GM04504 (cell line): ENCODE results near the gene IFNB1.
A peak's percentile ranks its signal among the peaks of the same experiment; 100 is the strongest.

ENCODE experiments used
- DNase-seq: peaks from one replicate; pipeline ENCODE4 v3.0.0-alpha.2; 2012; ENCODE audit warnings: low read depth

IFNB1 gene

GRCh38 chr9:21070171-21070571 lies 7.6 kb downstream of the IFNB1 start:
- peak; percentile 81 for DNase-seq

DNA sequence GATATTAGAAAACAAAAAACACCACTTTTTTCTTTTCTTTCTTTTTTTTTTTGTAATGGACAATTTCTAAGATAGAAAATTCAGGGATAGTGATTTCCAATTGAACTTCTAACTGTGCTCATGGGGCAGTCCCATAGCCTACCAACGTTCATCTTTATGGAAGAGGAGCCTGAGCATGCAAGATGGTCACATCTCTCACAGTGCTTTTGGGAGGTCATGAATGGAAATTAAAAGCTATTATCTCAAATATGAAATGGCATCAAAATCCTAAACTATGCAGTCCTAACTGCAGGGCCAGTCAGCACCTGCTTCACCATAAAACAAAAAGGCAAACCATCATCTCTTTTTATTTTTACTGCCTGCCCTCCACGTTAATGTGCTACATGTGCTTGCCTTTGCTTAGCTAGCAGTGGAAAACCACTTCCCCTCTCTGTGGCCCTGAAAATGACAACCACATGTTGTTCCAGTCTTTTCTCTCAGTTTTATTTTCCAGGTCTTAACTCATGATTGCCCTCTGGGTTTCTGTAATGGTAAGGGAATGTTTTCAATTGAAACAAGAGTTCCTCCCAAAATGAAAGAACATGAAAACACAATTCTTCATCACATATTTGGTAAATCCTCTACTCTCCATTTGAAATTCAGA lies 16.7 kb downstream of the IFNB1 start:
- DNase-seq = peak; percentile 72

DNA sequence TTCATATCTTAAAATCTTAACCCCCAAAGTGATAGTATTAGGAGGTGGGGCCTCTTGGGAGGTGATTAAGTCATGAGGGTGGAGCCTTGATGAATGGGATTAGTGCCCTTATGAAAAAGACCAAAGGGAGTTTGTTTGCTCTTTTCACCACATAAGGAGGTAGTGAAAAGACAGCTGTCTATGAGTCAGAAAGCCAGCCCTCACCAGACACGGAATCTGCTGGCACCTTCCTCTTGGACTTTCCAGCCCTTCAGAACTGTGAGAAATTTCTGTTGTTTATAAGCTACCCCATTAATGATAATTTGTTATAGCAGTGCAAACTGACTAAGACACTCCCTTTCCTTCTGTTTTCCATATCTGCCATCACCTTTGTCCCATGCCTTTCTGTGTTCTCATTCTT lies 20.8 kb downstream of the IFNB1 start:
- no peak for DNase-seq

DNA sequence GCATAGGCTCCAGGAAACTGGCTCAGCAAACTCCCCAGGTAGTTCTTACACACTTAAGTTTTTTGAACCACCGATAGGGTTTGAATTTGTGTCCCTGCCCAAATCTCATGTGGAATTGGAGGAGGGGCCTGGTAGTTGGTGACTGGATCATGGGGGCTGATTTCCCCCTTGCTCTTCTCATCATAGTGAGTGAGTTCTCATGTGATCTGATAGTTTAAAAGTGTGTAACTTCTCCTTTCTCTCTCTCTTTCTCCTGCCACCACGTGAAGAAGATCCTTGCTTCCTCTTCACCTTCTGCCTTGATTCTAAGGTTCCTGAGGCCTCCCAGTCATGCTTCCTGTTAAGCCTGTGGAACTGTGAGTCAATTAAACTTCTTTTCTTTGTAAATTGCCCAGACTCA lies 23.9 kb downstream of the IFNB1 start:
- DNase-seq = no peak

GRCh38 chr9:21047281-21047691 lies 30.5 kb downstream of the IFNB1 start:
- no peak for DNase-seq

GRCh38 chr9:21043841-21044240 lies 33.9 kb downstream of the IFNB1 start:
- DNase-seq = no peak

GRCh38 chr9:21042466-21042865 lies 35.3 kb downstream of the IFNB1 start:
- DNase-seq = no peak

DNA sequence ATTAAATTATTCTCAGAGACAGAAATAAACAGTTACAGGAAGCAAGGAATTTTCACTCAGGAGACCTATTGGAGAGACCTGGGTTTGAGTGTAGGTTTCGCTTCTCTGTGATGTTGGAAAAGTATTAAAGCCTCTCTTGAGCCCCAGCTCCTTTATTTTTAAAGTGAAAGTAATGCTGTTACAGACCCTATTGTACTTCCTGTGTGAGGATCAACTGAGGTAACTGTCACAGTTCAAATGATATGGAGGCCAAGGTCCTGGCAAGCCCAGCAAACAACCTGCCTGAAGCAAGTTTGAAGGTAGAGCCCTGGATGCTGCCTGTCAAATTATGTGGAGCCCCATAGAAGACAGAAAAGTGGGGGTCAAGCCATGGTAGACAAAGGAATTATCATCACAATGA lies 38.4 kb downstream of the IFNB1 start:
- no peak for DNase-seq

GRCh38 chr9:21037278-21037677 lies 40.5 kb downstream of the IFNB1 start:
- no peak for DNase-seq

- no peak for DNase-seq
These were observed 45.9 kb downstream of the IFNB1 start for GRCh38 chr9:21031808-21032183.

DNA sequence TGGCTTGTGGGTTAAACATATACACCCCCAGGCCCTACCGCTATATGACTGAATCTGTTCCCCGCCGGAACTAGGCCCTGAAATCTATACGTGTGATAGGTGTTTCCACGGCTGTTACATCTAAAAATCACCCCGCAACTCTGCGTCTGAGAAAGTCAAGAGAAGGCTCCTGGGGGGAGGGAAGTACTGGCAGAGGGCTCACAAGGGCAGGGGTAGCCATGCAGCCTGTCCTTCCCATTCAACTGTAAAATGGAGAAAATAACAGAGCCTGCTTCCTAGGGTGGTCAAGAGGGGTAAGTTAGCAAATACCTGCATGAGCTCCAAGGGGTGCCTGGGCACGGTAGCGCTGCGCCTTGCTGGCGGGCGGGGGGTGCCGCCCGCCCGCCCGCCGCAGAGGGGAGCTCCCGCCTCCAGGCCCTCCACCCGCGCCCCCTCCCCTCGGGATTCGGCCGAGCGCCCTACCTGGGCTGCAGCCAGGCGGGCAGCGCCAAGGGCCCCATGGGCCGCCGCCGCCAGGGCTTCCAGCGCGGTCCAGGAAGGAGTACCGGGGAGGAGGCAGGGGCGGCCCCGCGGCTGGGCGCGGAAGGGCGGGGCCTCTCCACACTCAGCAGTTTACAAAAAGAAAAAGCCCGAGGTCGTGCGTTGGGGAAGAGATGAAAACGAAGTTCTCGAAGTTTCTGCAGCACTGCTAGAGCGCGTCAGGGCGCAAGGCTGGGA lies 46.5 kb downstream of the IFNB1 start, which contains the start of gene HACD4:
TSS of gene HACD4 (minus strand) at position 550 of the 717 bp plus-strand sequence. CDS start at position 500, 50 bp downstream.
- DNase-seq = no peak

DNA sequence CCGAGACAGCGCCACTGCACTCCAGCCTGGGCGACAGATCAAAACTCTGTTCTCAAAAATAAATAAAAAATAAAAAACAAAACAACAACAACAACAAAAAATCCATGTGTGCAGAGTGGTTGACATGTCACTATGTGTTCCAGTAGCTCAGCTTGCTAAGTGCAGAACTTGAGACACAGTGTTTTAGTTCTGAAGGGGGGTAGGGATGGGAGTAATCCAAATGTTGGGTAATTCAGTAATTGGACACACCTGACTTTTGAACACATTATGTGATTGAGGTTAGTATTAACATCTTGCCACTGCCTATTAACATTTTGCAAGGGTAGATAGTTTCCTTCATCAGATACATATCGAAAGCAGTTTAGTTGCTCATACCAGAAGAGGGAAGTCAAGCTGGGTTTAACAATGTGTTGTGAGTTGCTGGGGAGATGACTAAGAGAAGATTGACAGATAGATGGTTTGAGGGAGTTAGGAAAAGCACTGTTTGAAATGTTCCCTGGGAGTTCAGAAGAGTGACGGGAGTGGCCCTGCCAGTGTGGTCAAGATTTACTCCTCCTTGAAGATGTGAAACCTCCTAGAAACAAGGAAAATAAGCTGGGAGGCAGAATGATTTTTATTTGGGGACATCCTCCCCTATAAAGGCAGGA lies 47.2 kb downstream of the IFNB1 start:
- DNase-seq = peak; percentile 53

GRCh38 chr9:21029661-21030060 lies 48.1 kb downstream of the IFNB1 start:
- no peak for DNase-seq

GRCh38 chr9:21028466-21028865 lies 49.3 kb downstream of the IFNB1 start:
- no peak for DNase-seq

DNA sequence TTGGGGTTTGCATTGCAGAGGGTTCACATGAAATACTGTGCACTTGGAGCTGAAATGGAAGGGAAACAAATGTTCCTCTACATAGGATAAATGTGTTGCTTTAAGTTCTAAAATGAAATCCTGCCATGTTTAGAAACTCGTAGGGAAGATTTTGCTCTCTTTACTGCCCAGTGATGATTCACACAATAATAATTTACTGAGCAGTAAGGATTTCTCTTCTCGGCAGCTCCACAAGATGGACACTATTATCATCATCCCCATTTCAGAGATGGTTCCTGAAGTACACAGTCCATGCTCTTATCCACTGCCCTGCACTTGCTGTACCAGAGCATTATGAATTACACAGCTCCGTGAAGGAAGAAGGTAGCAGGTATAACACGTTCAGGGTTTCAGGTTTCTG lies 50.4 kb downstream of the IFNB1 start:
- no peak for DNase-seq
